Measurements from ENCODE around the gene TRIM25. TPM values are rescaled to one million over a fixed set of nuclear protein-coding genes. Genes with fewer than 3 reads are reported as not detected.

Gene TRIM25
- total RNA-seq (2022; extraction: Qiagen RNA extraction; ENCODE audit: low read depth) = 60.3 to 66.6 TPM (median 65.0 TPM) in 5 replicates

GRCh38 chr17:56913867-56914580 is at the start of gene TRIM25:
Gene TRIM25 (minus strand): TSS chr17:56914049. CDS start chr17:56913988, 61 bp downstream.

GRCh38 chr17:56960596-56961538 is 47.0 kb upstream of the TRIM25 start, which contains the start of gene COIL:
Gene COIL (minus strand): TSS chr17:56961050. CDS start chr17:56961019, 31 bp downstream.

Other genes with a start within 250 kb of the TRIM25 start
- 1.3 to 2.2 TPM (median 1.7 TPM) in 5 replicates for gene C17orf67, start 80.1 kb downstream of the TRIM25 start, total RNA-seq (2022; extraction: Qiagen RNA extraction; ENCODE audit: low read depth)
- 2.8 to 4.2 TPM (median 3.6 TPM) in 5 replicates for gene DGKE, start 79.9 kb downstream of the TRIM25 start, total RNA-seq (2022; extraction: Qiagen RNA extraction; ENCODE audit: low read depth)
- 15.6 to 19.5 TPM (median 16.4 TPM) in 5 replicates for gene COIL, start 47.0 kb upstream of the TRIM25 start, total RNA-seq (2022; extraction: Qiagen RNA extraction; ENCODE audit: low read depth)
- 38.7 to 43.3 TPM (median 41.6 TPM) in 5 replicates for gene SCPEP1, start 64.1 kb upstream of the TRIM25 start, total RNA-seq (2022; extraction: Qiagen RNA extraction; ENCODE audit: low read depth)
- 45.5 to 54.8 TPM (median 52.1 TPM) in 5 replicates for gene AKAP1, start 171.2 kb upstream of the TRIM25 start, total RNA-seq (2022; extraction: Qiagen RNA extraction; ENCODE audit: low read depth)